Measurements from ENCODE around the gene ARRDC4.
"Not testable (repeated sequence)": the region's sequence is repeated elsewhere in the genome, so short reads cannot be mapped to it uniquely, and the experiment has no call there.

Gene ARRDC4

DNA sequence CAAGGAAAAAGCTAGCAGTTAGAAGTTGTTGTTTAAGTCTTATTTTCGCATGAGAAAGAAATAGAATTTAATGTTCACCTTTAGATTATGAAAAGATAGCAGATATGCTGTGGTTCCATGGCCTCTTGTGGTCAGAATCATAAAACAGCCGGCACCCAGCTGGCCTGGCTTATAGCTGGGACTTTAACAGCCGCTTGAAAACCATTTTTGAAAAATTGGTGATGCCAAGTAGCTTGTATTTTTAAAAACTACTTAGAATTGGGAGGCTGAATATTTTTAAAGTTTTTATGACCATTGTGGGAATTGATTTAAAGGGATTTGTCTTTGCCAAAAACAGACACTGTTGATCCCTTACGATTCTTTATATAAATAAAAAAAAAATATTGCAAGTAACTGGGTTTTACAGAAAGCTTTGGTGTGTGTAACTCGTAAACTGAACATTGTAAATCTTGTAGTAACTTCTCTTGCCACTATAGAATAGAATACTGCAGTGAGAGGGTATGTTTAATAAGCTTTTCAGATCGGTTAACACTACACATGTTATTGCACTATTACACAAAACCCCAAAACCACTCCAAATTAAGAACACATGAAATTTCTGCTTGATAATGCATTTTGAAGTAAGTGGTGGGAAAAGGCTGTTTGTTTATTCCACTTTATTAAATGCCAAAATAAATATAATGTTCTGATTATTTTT is 6.6 kb downstream of the ARRDC4 start:
- DNase-seq = no peak

DNA sequence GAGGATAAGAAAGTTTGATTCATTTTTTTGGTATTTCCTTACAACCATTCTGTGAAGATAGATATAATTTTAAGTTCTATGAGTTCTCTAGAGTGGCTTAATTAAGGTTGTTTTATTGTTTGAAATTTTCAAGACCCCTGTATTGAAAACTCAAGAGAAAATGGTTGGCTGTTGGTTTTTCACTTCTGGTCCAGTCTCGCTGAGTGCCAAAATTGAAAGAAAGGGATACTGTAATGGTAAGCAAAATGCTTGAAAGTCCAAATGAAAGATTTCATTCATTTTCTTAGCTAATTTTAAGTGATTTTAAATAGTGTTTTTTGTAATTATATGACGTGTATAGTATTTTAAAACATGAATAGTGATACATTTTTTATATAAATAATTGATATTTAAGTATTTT is 7.4 kb downstream of the ARRDC4 start:
- no peak for DNase-seq

DNA sequence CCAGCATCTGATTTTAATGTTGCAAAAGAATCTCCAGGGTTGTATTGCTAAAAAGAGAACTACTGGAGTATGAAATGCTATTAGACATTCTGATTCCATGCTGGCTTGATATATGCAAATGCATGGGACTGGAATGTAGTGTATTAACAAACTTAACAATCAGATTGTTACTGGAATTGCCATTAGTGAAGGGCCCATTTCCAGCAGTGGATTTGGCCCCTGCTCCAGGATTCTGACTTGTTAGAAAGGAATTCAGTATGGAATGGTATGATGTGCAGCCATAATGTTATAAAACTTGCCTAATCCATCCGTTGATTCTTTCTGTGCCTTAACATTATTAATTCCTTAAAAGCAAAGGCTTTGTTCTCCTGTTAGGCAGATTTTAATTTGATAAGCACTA is 7.9 kb downstream of the ARRDC4 start:
- DNase-seq = no peak

DNA sequence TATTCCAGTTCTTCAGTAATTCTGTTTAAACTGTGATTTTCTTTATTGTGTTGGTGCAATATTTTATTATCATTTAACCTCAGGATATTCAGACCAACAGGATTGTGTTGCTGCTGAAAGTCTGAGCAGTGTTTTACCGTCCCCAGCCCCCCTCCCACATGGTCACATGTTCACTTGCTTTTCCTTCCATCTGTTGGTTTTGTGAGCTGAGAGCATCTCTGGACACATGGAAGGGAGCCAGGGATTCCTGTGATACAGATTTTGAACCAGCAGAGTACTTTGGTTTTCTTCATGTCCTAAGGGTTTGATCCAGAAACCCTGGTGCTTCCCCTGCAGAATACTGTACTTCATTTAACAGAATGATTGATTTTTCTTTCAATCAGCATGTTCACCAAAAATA is 11.9 kb downstream of the ARRDC4 start:
- peak; percentile 44 for DNase-seq

DNA sequence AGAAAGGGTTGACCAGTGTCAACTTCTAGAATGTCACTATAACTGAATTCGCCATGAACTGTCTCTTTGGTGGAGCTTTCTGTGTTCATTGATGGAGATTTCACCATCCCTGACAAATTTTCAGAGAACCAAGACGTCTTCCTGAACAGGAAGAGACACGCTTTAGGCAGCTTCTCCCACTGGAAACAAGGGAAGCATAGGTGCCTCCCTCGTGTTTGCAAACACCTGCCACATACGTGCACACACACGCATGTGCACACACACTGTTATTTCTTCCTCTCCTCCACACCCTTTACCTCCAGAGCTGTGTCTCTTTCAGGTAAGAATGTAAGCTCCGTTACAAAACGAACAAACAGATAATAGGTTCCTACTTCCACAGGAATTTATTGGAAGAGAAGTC is 15.6 kb downstream of the ARRDC4 start:
- no peak for DNase-seq

DNA sequence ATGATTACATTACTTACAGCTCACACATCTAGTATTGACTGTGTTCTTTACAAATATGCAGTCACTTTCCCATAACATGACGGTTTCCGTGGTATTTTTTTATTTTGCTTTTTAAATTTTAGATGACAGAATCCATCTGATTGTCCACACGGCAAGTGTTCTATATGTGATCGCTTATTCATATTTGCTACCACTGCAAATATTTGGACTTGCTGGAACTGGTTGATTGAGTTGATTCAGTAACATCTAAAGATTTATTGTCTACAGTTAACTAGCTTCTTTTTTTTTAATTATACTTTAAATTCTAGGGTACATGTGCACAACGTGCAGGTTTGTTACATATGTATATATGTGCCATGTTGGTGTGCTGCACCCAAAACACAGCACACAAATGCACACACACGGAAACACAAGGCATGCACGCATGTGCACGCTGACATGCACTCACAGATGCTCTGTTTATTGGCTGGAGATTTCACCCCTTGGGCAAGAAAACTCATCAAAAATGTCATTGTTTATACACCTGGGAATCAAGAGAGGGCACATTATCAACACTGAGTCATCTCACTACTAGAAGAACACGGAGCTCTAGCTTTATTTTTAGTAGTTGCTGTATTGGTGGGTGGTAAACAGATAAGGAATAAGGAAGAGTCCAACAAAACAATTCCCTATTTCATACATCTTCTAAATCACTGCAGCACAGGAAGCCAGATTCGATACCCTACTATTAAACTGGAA is 16.4 kb downstream of the ARRDC4 start:
- DNase-seq = no peak

DNA sequence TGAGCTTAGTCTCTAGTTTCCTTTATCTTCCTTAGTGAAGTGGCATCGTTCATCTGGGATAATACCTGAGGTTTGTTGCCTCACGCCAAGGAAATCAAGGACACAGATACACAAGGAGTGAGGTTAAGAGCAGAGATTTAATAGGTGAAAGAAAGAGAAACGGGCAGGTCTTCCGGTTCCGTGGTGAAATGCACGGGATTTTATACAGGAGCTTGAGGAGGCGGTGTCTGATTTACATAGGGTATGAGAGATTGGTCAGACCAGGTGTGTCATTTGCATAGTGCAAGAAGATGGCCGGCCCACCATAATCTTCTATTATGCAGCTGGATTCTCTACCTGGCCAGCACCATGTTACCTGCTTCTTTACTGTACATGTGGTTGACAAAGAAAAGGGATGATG is 17.2 kb downstream of the ARRDC4 start:
- no peak for DNase-seq

DNA sequence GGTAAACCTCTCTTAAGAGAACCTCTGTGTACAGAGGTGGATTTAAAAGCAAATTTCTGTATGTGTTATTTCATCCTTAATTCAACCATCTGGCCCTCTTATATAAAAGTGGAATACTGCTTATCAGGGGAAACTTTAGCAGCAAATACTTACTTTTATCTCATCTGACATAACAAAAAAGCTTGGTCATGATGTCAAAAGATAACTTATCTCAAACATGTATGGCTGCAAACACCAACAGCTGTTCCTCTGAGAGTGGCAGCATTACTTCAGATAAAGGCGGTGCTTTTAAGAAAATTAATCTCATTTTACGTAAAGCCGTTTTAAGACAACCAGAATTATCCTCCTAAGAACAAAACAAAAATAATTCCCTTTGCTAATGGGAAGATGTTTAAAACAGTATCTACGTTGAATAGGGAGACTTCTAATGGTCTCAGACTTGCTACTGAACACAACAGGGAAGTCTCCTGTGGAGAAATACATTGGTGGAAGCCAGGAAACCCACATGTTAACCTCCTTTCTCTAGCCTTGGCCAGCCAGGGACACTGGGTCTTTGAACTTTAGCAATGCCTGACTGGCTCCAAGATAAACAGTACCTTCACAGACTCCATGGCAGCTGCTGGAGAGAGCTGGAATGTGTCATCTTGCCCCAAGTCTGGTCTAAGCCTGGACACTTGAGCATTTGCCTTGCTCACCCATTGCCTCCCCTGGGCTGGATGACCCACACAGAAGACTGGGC is 18.1 kb downstream of the ARRDC4 start:
- no peak for DNase-seq

DNA sequence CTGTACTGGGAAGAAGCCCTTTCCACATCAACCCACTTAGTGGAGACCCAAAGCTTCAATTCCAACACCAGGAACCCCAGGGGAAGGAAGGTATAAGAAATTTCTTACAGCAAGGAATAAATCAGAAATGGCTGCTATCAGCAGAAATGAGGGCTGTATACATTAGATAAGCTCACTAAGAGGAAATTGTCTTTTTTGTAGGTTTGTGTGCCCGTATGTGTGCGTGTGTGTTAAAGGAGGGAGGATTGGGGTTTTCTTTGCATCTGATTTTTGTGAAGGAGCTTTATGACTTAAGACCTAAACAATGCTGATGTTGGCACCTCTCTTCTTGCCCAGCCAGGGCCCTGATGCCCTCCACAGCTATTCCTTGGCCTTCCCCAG is 18.6 kb downstream of the ARRDC4 start:
- DNase-seq = no peak

DNA sequence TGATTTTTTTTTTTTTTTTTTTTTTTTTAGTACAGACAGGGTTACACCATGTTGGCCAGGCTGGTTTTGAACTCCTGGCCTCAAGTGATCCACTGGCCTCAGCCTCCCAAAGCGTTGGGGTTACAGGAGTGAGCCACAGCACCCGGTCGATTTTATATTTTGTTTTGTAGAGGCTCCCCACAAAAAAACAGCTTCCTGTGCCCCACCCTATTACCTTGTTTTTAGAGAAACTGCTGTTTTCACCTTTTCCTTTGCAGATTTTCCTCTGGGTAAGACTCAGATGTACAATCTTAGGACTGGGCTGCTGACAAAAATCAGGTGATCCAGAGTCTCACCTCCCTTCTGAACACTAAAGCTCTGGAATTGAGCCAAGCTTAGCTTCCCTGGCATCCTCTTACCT is 20.6 kb downstream of the ARRDC4 start:
- DNase-seq = no peak

DNA sequence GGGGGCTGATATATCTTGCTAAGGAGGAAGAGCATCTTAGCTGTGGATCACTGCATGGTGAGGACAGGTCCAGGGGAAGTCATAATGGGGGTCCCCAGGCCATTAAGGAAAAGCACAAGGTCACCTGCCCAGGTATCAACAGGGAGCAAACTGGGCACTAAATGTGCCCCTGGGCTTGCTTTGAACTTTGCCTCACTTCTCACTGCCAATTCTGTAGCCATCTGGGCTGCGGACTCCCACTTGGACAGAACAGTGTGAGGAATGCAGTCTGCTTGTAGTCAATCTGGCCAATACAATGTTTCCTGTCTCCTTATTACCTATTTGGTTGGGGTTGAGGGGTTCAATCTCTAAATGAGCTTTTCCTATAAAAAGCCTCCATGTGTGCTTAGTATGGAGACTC is 21.3 kb downstream of the ARRDC4 start:
- DNase-seq = no peak

DNA sequence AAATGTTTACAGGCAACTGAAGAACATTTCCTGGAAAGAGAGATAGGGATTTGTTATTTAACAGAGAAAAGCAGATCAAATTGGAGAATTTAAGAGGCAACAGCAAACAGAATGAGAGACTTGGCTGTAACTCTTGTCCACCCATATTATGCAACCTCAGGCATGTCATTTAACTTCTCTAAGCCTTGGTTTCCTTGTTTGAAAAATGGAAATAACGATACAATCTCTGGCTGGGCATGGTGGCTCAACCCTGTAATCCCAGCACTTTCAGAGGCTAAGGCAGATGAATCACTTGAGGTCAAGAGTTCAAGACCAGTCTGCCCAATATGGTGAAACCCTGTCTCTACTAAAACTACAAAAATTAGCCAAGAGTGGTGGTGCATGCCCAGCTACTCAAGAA is 23.7 kb downstream of the ARRDC4 start:
- no peak for DNase-seq

DNA sequence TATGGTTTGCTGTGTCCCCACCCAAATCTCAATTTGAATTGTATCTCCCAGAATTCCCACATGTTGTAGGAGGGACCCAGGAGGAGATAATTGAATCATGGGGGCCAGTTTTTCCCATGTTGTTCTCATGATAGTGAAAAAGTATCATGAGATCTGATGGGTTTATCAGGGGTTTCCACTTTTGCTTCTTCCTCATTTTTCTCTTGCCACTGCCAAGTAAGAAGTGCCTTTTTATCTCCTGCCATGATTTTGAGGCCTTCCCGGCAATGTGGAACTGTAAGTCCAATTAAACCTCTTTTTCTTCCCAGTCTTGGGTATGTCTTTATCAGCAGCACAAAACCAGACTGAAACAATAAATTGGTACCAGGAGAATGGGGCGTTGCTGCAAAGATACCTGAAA is 25.5 kb downstream of the ARRDC4 start:
- DNase-seq = not testable (repeated sequence)

DNA sequence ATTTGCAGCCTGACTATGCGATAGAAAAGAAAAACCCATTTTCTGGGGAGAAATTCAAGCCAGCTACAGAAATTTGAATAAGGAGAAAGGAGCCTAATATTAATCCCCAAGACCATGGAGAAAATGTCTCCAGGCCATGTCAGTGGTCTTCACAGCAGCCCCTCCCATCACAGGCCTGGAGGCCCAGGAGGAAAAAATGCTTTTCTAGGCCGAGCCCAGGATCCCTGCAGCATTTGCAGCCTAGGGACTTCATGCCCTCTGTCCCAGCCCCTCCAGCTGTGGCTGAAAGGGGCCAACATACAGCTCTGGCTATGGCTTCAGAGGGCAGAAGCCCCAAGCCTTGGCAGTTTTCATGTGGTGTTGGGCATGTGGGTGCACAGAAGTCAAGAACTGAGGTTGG is 26.3 kb downstream of the ARRDC4 start:
- DNase-seq = no peak

DNA sequence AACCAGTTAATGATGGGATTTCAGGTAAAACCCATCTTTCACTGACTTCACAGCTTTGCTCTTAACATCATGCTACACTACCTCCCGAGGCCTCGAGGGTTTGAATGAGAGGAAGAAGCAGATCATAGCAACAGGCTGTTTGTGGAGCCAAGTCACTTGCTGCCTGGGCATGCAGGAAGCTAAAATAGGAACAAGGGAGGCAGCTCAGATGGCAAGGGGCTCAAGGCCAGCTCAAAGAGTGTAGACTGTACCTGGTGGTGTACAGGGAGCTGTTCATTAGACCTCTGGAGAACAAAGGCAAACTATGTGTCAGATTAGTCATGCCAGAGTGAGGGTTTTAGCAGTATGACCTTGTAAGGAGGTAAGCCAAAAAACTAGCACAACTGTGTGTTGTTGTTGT is 28.8 kb downstream of the ARRDC4 start:
- no peak for DNase-seq

DNA sequence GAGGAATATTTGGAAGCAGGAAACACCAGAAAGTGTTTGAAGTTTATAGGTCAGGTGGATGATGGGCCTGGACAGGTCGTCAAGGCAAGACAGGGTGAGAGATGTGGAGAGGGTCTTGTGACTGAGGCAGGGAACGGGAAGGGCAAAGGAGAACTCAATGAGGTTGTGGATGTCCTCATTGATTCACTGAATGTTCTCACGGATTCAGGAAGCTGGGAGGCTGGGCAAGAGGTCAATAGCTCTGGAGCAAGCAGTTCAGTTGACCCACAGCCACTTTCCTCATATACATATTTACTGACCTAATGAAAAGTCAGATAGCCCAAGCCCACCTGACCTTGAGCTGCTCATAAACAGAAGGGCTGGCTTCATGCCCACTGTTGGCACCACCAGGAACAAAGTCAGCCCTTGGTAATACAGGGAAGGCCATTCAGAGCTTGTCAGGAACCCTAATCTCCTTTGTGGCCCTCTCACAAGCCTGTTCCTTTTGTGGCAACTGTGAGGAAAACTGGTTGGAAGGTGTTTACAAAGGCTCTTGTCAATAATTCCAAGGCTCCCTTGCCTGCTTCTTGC is 31.6 kb downstream of the ARRDC4 start:
- no peak for DNase-seq

DNA sequence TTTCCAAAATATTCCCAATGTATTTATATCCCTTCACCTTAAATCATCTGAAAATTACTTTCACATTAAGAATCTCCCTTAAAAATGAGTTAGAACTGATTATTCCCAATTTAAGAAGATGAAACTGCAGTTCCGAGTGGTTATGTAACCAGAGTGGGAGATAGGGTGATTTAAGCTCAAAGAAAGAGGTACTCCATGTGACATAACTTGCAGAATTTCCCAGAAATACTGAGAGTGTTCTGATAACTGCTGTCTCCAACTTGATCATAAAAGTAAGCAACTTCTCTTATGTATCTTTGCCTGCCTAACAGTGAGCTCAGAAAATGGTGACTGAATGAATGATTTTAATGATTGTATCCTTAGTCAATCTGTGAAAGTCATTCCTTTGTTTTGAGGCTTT is 32.3 kb downstream of the ARRDC4 start:
- DNase-seq = no peak

DNA sequence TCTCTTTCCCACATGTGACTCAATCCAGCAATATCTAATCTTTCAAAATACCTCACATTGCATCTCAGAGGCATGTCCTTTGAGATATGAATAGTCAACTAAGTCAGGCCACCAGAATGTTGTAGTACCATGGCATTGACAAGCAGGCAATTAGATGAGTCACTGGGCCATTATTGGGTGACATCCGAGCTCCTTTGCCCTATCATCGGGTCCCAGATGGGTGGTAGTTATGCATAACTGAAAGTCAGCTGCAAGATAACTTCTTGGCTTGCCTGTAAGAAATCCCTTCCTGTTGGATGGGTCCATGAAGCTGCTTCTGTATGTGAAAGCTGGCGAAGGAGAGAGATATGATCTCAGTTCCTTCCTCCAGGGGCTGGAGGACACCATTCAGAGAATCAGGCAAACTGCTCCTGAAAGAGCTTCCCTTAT is 32.8 kb downstream of the ARRDC4 start:
- no peak for DNase-seq

DNA sequence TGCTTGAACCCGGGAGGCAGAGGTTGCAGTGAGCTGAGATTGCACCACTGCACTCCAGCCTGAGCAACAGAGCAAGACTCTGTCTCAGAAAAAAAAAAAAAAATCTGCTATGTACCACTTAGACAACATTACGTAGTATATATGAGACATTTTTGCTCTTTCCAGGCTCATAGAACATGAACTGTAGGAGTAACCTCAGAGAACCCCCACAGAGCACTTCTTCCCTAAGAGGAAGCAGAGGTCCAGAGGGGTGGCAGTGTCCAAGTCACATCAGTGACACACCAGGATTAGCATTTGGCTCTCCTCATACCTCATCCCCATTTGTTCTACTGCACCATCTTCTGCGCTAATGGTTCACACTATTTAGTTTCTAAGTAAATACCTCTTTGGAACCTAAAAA is 33.7 kb downstream of the ARRDC4 start:
- no peak for DNase-seq

DNA sequence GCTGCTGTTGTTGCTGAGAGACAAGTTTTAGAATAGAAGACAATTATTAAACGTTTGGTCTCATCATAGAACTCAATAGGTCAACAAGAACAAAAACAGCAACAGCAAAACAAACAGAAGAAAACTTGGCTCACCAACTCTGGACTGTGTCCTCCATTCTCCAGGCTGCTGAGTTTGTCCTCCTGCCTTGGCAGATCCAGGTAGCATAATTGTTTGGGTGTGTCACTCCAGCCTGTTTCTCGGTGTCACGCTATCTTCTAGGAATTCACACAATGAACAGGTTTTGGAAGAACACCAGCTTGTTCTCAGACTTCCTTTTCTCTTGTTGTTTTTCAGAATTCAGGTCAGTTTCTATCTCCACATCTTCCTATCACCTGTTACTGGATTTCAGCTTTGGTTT is 34.7 kb downstream of the ARRDC4 start:
- DNase-seq = no peak

DNA sequence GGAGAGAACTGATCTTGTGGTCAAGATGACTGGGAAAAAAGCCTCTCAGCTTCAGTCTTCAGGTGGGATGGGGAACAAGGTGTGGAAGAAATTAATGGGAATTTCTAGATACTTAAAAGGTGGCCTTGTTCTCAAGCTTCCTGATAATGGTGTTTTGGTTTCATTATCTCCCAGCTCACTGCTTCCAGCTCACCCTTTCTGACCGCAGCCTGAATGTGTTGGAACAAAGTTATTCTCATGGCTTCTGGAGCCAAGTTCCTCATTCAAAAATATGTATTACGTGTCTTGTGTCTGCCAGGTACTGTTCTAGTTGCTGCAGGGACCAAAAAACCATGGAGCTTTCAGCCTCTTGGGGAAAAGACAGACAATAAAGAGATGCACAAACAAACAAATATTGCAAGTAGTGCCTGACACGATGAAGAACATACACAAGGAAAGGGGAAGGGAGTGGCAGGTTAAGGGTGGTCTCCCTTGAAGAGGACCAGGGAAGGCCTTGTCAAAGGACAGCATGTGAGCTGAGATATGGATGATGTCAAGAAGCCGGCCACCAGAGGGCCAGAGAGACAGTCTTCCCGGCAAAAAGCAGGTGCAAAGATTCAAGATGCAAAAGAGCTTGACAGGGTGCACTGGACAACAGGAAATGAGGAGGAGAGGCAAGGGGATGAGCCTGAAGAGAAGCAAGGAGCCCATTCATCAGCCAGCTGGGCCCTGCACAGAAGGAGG is 35.5 kb downstream of the ARRDC4 start:
- no peak for DNase-seq

DNA sequence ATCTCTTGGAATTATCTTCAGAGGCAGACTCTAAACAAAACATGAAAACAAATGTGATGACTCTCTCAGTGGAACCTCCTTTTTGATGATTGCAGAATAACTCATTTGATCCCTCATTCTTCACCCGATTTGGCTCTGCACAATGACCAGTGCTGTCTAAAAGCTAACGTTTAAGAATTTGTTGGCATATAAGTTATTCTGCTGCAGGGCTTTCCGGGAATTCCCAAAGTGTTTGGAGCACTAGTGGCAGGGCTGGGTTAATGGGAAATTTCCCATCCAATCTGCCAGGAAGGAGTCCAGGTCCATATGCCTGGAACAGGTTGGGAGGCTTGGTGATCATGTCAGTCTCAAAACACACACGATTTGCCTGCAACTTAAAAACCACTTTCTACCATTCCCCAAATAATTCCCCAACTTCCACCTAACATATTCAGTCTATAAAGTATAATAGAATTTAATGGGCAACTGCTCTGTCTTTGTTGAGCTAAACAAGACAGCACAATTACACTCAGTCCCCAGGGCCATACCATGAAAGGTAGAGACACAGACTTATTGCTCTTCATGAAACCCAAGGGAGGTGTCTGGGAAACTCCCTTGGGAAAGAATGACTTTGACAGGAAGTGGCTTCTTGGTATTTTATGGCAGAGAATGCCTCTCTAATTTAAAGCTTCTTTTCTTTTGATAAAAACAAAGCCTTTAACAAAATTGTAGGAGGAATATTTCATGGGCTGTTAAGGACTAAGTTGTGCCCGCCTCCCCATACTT is 38.0 kb downstream of the ARRDC4 start:
- DNase-seq = no peak
